GM21619 (cell line): ENCODE measurements around the gene LMO1.

Source experiments
- ATAC-seq: cut with Tn5 transposase; IDR thresholded peaks from one replicate; pipeline ENCODE4 v1.9.1; 2021; ENCODE audit not compliant: unreplicated experiment

Gene LMO1

DNA sequence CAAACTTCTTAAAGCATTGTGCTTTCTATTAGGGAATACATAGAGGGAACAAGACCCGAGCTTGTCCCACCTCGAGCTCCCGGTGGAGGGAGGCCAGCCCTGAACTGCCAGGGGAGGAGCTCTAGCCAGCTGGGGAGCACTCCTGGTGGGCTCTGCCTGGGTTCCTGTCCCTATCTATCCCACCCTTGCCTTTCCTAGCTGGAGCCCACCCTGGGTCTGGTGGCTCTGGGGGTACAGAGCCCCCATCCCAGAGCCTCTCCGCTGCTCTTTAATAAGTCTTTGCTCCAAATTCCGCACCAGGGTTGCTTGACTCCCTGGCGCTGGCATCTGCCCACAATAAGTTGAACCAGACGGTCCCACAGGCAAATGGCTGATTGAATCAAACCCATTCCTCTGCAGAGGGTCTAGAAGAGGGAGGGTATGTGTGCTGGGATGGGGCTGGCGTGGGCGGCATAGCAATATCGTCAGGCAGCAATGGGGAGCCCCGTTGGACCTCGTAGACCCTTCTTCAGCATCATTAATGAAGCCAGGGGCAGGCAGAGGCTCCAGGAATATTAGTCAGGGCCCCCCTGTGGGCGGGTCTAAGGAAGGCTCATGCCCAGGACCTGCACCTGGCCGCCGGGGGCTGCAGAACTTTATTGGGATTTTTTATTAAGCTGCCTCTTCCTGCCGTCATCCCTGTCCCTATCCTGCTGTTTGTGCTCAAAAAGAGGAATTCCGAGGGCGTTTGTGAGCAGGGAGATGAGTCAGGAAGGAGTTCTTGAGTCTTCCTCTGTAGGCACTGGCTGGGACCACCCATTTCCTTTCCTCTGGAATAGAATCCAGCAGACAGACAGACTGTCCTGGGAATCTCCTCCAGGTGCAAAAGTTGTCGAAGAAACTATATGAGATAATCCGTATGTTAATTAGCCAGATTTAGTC, 56.3 kb downstream of the LMO1 start:
- no peak for ATAC-seq

DNA sequence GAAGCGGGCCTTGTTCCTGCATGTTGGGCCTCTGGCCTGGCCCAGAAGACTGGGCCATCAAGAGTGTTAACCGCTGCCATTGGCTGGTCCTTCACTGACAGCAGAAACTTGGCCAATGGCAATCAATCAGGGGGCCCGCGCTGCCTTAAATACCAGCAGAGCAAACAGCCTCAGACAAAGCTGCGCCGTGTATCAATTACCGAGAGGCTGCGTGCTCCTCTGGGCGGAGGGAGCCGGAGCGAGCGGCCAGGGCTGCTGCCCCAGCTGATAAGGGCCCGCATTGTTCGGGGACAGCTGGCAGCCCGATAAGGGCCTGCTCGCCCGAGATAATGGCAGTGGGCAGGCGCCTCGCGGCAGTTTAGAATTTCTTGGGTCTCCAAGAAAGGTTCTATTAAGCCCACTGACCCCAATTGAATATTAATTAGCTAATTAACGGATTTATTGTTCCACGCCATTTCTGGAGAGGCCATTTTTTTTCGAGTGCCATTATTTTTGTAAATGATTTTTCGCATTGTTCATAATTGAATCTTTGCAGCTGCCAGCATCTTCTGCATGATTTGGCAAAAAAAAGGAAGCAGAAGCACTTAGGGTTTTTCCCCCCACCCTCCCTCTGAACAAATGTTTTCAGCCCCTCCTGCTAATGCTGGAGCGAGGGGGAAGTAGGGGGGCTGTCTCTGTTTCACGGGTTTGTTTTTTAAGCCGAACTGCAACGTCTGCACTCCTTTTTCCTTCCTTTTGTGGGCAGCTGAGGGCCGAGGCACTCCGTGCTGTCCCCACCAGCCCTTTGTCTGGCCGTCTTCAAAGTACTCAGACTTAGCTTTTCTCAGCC, 57.2 kb downstream of the LMO1 start:
- ATAC-seq = no peak

DNA sequence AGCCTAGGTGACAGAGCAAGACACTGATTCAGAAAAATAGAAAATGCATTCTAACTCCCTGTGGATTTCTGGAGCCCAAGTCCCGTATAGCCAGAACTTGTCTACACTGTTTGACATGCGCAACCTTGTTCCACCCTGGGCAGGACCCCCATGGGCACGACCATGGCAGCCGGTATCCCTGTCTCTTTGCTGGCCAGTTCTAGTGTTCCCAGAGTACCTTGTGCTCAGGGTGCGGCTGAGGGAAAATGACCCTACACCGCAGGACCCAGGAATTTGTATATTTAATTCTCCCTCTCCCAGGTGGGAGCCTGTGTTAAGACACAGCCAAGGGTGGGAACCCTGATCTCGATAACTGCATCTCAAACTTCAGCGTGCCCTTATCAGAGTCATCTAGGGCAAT, 58.1 kb downstream of the LMO1 start:
- ATAC-seq = no peak

DNA sequence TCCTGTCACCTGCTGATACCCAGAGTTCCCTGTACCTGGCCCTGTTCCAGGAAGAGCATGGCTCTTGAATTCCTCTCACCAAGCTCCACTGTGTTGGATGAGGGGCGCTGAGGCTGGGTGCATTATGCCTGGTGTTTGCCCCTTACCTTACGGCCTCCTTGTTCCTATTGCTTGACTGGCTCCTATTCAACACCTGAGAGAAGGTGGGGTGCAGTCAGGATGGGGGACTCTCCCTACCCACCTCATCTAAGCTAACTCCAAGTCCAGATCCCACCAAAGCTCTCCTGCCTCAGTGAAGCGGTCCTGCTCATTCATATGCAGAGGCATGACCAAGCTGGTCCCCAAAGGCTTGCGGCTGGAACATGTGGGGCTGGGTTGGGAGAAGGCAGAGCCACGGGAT, 59.1 kb downstream of the LMO1 start:
- no peak for ATAC-seq

DNA sequence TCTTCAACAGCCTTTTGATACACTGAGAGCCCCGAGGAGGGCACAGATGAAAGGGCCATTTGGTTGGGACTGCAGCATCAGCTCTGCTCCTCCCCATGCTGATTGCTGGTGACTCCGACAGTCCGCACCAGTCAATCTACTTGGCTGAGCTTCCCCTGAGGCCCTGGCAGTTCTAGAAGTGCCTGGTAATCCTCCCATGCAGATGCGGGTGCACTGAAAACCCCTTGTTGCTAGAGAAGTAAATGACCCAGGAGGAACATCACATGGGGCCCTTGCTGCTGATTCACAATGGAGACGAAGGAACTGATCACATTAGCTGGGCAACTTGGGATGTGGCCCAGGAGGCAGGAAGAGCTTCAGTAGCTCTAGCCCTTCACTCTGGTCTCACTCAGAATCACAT, 59.7 kb downstream of the LMO1 start:
- no peak for ATAC-seq

DNA sequence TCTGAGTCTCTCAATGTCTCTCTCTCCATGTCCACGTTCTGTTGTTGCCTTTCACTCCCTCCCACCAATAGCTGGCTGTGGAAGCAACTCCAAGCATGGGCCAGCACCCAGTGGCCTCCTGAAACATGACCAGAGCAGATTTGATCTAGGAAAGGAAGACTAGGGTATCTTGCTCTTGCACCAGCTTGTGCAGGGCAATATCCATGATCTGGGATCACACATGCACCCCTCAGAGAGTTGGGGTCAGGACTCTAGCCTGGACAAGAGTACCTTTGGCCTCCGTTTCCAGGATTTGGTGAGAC, 60.3 kb downstream of the LMO1 start:
- ATAC-seq = no peak

DNA sequence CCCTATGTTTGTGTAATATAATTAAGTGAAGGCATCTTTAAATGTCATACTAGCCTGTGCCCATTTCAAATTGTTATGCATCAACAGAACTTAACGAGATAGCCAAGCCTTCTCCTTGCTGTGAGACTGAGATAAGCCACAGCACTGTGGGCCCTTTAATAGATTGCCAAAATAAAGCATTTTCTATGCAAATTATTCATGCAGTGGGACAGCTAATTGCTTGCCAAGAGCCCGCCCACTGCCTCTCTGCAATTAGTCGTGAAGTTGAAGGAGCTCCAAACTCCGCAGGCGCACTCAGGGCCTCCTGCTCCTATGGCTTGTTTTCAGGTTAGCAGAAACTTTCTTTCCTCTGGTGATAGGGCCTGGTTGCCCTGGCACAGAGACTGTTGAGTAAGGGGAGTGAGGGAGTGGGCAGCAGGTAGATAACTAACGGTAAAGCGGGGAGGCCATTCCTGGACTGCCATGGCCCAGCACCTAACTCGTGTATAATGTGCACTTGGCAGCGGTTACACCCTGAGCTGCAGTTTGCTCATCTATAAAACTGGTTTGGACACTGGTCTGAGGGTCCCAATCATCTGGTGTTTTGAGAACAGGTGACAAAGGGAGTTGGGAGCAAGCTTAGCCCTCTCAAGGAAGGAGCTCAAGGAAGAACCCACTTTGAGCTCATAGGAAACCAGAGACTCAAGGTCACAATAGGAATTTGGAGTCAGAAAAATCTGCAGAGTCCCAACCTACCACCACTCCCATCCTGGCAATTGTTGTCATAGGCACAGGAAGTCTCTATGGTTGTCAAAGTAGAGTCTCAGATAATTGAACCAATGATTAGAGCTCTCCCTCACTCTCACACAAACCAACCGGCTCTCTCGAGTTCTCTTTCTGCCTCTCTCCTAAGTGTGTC, 60.9 kb downstream of the LMO1 start:
- no peak for ATAC-seq

DNA sequence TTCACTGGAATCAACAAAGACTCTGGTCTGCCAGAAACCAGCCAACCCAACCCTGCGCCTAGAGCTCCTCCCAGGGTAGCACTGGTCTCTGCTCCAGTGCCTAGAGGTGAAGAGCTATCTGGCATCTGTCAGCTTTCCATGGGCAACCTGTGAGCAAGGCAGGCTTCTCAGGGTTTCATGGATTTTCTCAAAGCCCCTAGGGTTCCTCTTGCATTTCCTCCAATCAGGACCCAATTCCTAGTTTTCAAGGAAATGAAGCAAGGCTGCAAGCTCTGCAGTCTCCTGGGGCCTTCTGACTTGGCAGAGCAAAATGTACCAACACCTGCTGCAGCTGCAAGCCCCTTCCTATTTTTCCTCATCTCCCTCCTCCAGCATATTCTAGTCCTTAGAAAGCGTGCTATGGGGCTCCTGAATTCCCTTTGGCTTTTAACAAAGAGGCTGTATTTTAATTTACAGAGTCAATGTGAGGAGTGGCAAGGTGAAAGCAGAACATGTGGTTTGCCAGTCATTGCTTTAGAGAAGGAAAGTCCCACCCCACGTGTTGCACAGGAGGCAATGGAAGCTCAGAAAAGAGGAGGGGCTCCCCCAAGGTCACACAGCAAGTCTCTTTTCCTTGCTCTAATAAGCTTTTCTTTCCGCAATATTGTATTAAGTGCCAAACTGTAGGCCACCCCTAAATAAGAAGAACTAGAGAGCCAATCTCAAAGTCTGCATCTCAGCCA, 61.9 kb downstream of the LMO1 start:
- ATAC-seq = no peak

GRCh38 chr11:8199676-8200075, 64.0 kb downstream of the LMO1 start:
- no peak for ATAC-seq

GRCh38 chr11:8196749-8197148, 66.9 kb downstream of the LMO1 start:
- ATAC-seq = no peak

DNA sequence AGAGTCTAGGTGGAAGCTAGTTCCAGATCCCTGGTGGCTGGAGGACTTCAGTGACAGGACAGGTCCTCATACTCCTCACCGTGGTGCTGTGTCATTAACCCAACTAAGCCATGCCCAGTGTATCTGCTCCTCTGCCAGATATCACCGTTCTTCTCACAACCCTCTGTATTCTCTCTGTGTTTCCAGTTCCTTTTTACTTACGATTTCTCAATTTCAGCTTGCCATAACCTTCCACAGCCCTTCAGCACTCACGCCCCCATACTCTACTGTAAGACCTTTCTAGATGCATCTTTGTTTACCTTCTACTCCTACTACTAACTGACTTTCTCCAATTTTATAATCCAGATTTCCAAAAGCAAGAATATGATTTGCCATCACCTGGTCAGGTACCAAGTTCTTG, 68.7 kb downstream of the LMO1 start:
- ATAC-seq = no peak

GRCh38 chr11:8192896-8193209, 70.8 kb downstream of the LMO1 start:
- no peak for ATAC-seq

GRCh38 chr11:8192016-8192895, 71.4 kb downstream of the LMO1 start:
- ATAC-seq = no peak

DNA sequence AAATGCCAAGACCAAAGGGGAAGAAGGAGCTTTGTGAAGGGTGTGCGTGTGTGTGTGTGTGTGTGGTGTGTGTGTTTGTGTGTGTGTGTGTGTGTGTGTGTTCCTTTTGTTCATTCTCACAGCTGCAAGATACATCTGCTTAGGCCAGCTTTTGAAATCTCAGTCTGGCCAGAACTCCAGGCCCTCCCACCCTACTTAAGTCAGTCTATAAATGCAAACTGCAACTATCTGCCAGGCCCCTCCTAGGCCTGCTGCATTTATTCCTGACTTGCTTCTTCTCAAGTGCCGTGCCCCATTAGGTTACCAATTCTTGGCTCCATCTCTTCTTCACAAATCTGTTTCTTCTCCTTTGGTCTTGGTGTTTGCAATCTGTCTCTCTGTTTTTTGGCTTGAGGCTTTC, 73.2 kb downstream of the LMO1 start:
- ATAC-seq = no peak

GRCh38 chr11:8186429-8186828, 77.2 kb downstream of the LMO1 start:
- no peak for ATAC-seq

DNA sequence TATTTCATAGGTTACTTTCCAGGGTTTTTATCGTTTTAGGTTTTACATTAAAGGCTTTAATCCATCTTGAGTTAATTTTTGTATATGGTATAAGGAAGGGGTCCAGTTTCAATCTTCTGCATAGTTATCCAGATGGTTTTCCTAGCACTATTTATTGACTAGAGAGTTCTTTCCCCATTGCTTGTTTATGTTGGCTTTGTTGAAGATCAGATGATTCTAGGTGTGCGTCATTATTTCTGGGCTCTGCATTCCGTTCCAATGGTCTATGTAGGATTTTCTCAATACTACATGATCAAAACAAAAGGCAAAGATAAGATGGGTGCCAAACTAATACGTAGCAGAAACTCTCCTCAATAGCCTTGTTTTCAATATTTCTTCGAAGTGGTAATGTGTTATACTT, 80.6 kb downstream of the LMO1 start:
- no peak for ATAC-seq

- ATAC-seq = no peak
Observed at GRCh38 chr11:8180469-8180868, 83.2 kb downstream of the LMO1 start.

DNA sequence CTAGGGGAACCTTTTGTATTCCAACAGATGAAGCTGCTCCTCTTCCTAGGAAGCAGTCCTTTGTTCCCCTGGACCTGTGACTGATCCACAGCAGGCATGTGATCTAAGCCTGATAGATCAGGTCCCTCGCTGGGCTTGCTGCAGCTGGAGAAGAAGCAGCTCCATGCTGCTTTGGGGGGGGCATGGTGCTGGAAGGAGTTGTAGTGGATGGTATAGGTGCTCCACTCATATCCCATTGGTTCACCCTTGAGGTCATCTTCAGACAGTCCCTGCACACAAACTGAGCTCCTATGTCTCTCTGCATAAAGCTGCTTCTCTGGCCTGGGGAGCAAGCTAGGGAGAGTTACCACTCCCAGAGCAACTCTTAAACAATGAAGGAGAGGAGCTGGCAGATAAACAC, 85.4 kb downstream of the LMO1 start:
- ATAC-seq = no peak

DNA sequence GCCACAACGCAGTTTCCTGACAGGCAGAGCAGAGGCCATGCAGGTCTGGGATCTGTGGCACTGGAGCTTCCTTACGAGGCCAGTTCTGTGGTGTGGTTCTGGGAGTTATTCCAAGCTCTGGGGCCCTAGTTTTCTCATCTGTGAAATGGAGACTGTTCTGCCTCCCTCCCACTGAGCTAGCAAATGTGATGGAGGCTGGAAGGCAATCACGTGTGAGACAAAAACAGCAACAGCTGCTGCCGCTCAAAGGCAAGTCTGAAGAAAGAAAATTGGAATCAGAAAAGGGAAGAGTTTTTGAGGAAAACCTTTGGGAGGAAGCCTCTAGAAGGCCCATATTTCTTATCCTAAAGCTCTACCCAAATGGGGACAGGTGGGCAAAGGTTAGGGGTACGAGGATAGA, 86.5 kb downstream of the LMO1 start:
- no peak for ATAC-seq
